Sigmoid colon (tissue), 7 donors: ENCODE data around the gene PQBP1. TPM values are rescaled to one million over a fixed set of nuclear protein-coding genes. Genes with fewer than 3 reads are reported as not detected.

Source experiments
- DNase-seq: peaks from one replicate; pipeline ENCODE4 v3.0.0-alpha.2; 2019
- H3K27ac ChIP-seq, 4 donors: fragments of 200-600 bp; sonication (generic); one replicate each; pipeline ENCODE4 v1.5.1; 2016 to 2019; ENCODE audit warnings: mild to moderate bottlenecking in 1 of 4
- H3K27me3 ChIP-seq, 3 donors: fragments of 200-600 bp; sonication (generic); one replicate each; pipeline ENCODE4 v1.5.1; 2019; ENCODE audit warnings: mild to moderate bottlenecking in 1 of 3
- H3K36me3 ChIP-seq, 4 donors: fragments of 200-600 bp; sonication (generic); one replicate each; pipeline ENCODE4 v1.5.1; 2016 to 2019
- H3K4me1 ChIP-seq, 4 donors: fragments of 200-600 bp; sonication (generic); one replicate each; pipeline ENCODE4 v1.5.1; 2017 to 2019
- H3K4me3 ChIP-seq, 4 donors: fragments of 200-600 bp; sonication (generic); one replicate each; pipeline ENCODE4 v1.5.1; 2017 to 2019; ENCODE audit warnings: mild to moderate bottlenecking in 2 of 4, moderate library complexity in 1 of 4
- H3K9me3 ChIP-seq, 4 donors: fragments of 200-600 bp in 3 of 4; sonication (generic) in 3 of 4; one replicate each; pipeline versions ENCODE4 v1.5.1 to v1.6.1; 2013 to 2019
- EP300 ChIP-seq, 4 donors: sonication (generic); formaldehyde crosslinking; IDR thresholded peaks; one replicate each; pipeline ENCODE4 v1.6.1; 2017; ENCODE audit warnings: antibody characterized with exemption in 4 of 4
- POLR2A ChIP-seq, 2 donors: fragments of 450-650 bp; IDR thresholded peaks; one replicate each; pipeline ENCODE4 v1.6.1; 2016; ENCODE audit warnings: antibody characterized with exemption in 2 of 2, mild to moderate bottlenecking in 2 of 2, moderate library complexity in 2 of 2
- POLR2AphosphoS5 ChIP-seq, 4 donors: sonication (generic); formaldehyde crosslinking; IDR thresholded peaks; one replicate each; pipeline ENCODE4 v1.6.1; 2017; ENCODE audit warnings: antibody characterized with exemption in 4 of 4
- WGBS, 2 donors: extraction: QIAGEN DNeasy Blood & Tissue Kit; methylation state at CpG; one replicate each; pipeline ENCODE4 v1.1.7; 2013; 5-methylcytosine and 5-hydroxymethylcytosine counted together
- intact Hi-C: fragments of 100-400 bp; cut with DNase I; formaldehyde crosslinking; loops from one replicate; pipeline ENCODE4 v1.15.1; 2023
- polyA plus RNA-seq, 3 donors: library from polyadenylated mRNA; stranded (reverse); fragments of 200-250 nt; gene quantifications; one replicate each; pipeline ENCODE4 v1.2.3, GENCODE V29; 2013
- total RNA-seq, 4 donors: library from RNA; depleted of rRNA; stranded (reverse); fragments of >200 nt; gene quantifications; one replicate each; pipeline ENCODE4 v1.1.0, GENCODE V29; 2016
- TF ChIP-seq, protein P1 (sequence below), 4 experiments: fragments of 450-650 bp in 3 of 4; fragments of 200-600 bp in 1 of 4; IDR thresholded peaks; one replicate each; pipeline ENCODE4 v1.5.1; 2016 to 2019; ENCODE audit warnings: antibody characterized with exemption in 4 of 4, mild to moderate bottlenecking in 3 of 4, moderate library complexity in 2 of 4
- donor health status: healthy with polysubstance abuse.
- donor health status: Bipolar disorder and iron deficiency.
- donor health status: healthy.

Gene PQBP1
- total and polyA plus RNA-seq, 7 donors = 65.0 to 103 (median 83.1) TPM

DNA sequence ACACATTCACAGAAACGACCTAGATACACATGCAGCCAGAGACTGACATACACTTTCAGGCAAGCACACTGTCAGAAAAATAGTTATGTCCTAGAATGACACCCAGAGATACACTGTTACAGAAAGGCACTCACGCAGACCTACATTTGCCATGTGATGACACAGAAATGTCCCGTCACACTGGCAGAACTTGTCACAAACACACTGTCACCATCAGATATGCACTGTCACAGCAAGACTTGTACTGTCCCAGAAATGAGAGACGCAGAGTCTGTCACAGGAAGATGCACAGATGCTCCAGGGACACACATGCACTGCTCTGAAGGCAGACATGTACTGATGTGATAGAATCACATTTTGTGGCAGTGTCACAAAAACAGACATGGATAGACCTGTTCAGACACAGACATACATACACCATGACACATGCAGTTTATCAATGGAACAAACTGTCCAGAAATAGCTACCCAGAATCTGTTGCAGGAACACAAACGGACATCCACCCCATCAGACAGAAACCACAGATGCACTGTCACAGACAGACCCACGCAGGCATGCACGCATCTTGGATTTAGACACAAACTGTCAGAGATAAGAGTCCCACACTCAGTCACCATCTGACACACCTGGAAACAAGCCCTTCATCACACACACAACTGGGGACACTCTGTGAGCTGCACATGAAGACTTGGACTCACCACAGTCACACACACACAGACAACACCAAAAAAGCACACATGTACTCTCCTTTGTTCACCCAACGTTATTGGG is 22.4 kb downstream of the PQBP1 start:
- Histone ChIP-seq H3K9me3 (no peaks in the 10 kb centered on the region), H3K27ac (peak overlapping the region; percentile 82 to 90 (median 86)), H3K27me3 (no peaks in the 10 kb centered on the region), H3K36me3 (peaks cover 0 to 30% (median 9%) of the 10 kb centered on the region in 4 donors), H3K4me3 (no peak overlapping the region), H3K4me1 (peaks cover 0 to 20% (median 8%) of the 10 kb centered on the region in 4 donors)
- DNase-seq = no peak
- WGBS, 2 donors = 42 to 54% methylated on average over 8 of the region's 8 CpGs
- TF ChIP-seq, protein P1, sequence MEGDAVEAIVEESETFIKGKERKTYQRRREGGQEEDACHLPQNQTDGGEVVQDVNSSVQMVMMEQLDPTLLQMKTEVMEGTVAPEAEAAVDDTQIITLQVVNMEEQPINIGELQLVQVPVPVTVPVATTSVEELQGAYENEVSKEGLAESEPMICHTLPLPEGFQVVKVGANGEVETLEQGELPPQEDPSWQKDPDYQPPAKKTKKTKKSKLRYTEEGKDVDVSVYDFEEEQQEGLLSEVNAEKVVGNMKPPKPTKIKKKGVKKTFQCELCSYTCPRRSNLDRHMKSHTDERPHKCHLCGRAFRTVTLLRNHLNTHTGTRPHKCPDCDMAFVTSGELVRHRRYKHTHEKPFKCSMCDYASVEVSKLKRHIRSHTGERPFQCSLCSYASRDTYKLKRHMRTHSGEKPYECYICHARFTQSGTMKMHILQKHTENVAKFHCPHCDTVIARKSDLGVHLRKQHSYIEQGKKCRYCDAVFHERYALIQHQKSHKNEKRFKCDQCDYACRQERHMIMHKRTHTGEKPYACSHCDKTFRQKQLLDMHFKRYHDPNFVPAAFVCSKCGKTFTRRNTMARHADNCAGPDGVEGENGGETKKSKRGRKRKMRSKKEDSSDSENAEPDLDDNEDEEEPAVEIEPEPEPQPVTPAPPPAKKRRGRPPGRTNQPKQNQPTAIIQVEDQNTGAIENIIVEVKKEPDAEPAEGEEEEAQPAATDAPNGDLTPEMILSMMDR (IDR thresholded peaks at IDR 0.05) = no peak
- TF ChIP-seq EP300 (IDR thresholded peaks at IDR 0.05) = no peak
- TF ChIP-seq POLR2A (IDR thresholded peaks at IDR 0.05) = no peak
- TF ChIP-seq POLR2AphosphoS5 (IDR thresholded peaks at IDR 0.05) = no peak
- intact Hi-C loops = loop anchor here (5.0 kb wide), 2 partner anchors 122 to 323 kb away; partner anchors contain the start of genes TFE3 and WDR13

DNA sequence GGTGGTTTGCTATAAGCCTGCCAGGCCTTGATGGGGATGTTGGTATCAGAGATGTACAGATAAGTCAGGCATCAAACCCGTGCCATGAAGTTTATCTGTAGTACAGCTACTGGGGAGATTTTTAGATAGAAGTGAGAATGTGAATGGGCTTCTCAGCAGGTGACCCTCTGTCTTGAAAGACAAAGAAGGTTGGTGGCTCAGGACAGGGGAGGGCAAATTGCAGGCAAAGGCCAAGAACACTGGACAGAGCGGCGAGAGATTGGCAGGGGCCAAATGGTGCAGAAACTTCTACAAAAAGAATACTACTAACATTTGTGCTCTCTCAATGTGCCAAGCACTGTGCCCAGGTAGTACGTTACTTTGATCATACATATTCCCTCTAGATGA is 23.0 kb downstream of the PQBP1 start:
- TF ChIP-seq POLR2AphosphoS5 (IDR thresholded peaks at IDR 0.05) (no peak), EP300 (IDR thresholded peaks at IDR 0.05) (no peak), POLR2A (IDR thresholded peaks at IDR 0.05) (no peak)
- TF ChIP-seq, protein P1 (IDR thresholded peaks at IDR 0.05) = no peak
- peaks cover 0 to 35% (median 9%) of the 10 kb centered on the region in 4 donors for H3K36me3 ChIP-seq
- H3K27me3 ChIP-seq = no peaks in the 10 kb centered on the region
- DNase-seq = no peak
- H3K4me3 ChIP-seq = no peak overlapping the region
- peaks cover 0 to 20% (median 8%) of the 10 kb centered on the region in 4 donors for H3K4me1 ChIP-seq
- intact Hi-C loops = no loop called here
- WGBS, 2 donors = 86 to 95% methylated on average over 4 of the region's 4 CpGs
- no peak overlapping the region for H3K27ac ChIP-seq
- no peaks in the 10 kb centered on the region for H3K9me3 ChIP-seq

DNA sequence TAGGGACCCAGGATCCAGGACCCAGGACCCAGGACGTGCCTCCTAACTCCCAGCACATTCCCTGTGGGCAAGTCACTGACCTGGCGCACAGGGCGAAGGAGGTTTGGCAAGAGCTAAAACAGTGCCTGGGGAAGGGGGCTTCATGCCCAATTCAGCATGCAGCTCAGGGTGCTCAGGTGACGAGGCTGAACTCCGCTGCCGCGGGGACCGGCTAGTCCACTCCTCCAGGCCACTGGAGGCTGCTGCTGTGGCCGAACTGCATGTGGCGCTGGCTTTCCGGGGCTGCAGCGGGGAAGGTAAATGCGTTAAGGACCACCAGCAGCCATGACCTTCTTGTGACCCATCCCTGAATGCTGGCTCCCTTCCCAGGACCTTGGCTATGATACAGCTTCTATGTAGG is 26.0 kb downstream of the PQBP1 start:
- intact Hi-C loops = no loop called here
- no peak overlapping the region for H3K4me3 ChIP-seq
- H3K27ac ChIP-seq = no peak overlapping the region
- peaks cover 0 to 40% (median 9%) of the 10 kb centered on the region in 4 donors for H3K36me3 ChIP-seq
- H3K4me1 ChIP-seq = peaks cover 0 to 7% (median 2%) of the 10 kb centered on the region in 4 donors
- TF ChIP-seq POLR2A (IDR thresholded peaks at IDR 0.05) (no peak), POLR2AphosphoS5 (IDR thresholded peaks at IDR 0.05) (no peak), EP300 (IDR thresholded peaks at IDR 0.05) (no peak)
- TF ChIP-seq, protein P1 (IDR thresholded peaks at IDR 0.05) = no peak
- DNase-seq = no peak
- 95 to 96% methylated on average over 13 of the region's 13 CpGs for WGBS, 2 donors
- H3K27me3 ChIP-seq = no peaks in the 10 kb centered on the region
- no peaks in the 10 kb centered on the region for H3K9me3 ChIP-seq

DNA sequence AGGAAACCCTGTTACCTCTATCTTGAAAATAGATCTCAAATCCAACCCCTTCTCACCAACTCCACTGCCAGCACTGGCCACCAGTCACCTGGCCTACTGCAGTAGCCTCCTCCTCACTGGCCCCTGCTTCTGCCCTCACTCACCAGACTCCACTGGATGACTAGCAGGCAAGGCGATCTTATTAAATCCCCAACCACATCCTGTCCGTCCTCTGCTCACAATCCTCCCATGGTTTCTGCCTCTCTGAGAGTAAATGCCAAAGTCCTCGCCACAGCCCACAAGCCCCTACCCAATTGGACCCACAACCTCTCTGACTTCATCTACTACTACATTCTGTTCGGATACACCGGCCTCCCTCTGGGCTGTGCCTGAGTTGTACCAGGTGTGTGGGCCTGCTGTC is 26.5 kb downstream of the PQBP1 start:
- DNase-seq = no peak
- H3K27ac ChIP-seq = no peak overlapping the region
- no peak overlapping the region for H3K4me3 ChIP-seq
- no peaks in the 10 kb centered on the region for H3K27me3 ChIP-seq
- H3K9me3 ChIP-seq = no peaks in the 10 kb centered on the region
- TF ChIP-seq, protein P1 (IDR thresholded peaks at IDR 0.05) = no peak
- TF ChIP-seq POLR2A (IDR thresholded peaks at IDR 0.05) (no peak), EP300 (IDR thresholded peaks at IDR 0.05) (no peak), POLR2AphosphoS5 (IDR thresholded peaks at IDR 0.05) (no peak)
- peaks cover 0 to 41% (median 9%) of the 10 kb centered on the region in 4 donors for H3K36me3 ChIP-seq
- H3K4me1 ChIP-seq = peaks cover 0 to 6% (median 2%) of the 10 kb centered on the region in 4 donors
- WGBS, 2 donors = 80 to 91% methylated on average over 5 of the region's 5 CpGs
- intact Hi-C loops = no loop called here
